Skeletal muscle tissue (tissue), 4 donors: Measurements from ENCODE around the gene NCOA5. TPM values are rescaled to one million over a fixed set of nuclear protein-coding genes. Genes with fewer than 3 reads are reported as not detected.

Experiments
- H3K27ac ChIP-seq: one replicate; pipeline ENCODE4 v1.7.0; 2013; ENCODE audit warnings: mild to moderate bottlenecking, low read depth, low read length, inconsistent platforms
- H3K27me3 ChIP-seq, 3 donors: one replicate each; pipeline ENCODE4 v1.7.0; 2013; ENCODE audit warnings: low read length in 3 of 3; ENCODE audit not compliant: control insufficient read depth in 3 of 3, insufficient read depth in 3 of 3
- H3K36me3 ChIP-seq, 3 donors: one replicate each; pipeline ENCODE4 v1.7.0; 2013; ENCODE audit warnings: low read length in 3 of 3; ENCODE audit not compliant: control insufficient read depth in 3 of 3, insufficient read depth in 3 of 3
- H3K4me1 ChIP-seq, 3 donors: one replicate each; pipeline ENCODE4 v1.7.0; 2013; ENCODE audit warnings: low read length in 3 of 3, mild to moderate bottlenecking in 3 of 3; ENCODE audit not compliant: control insufficient read depth in 3 of 3, insufficient read depth in 3 of 3
- H3K4me3 ChIP-seq, 3 donors: one replicate each; pipeline ENCODE4 v1.7.0; 2013; ENCODE audit warnings: low read length in 3 of 3
- H3K9ac ChIP-seq, 3 donors: one replicate each; pipeline ENCODE4 v1.7.0; 2013; ENCODE audit warnings: low read length in 3 of 3, mild to moderate bottlenecking in 3 of 3, moderate library complexity in 2 of 3, low read depth in 1 of 3
- H3K9me3 ChIP-seq, 3 donors: one replicate each; pipeline ENCODE4 v1.7.0; 2013; ENCODE audit warnings: low read length in 3 of 3; ENCODE audit not compliant: control insufficient read depth in 3 of 3
- total RNA-seq: library from RNA; depleted of rRNA; stranded (reverse); fragments of >200 nt; gene quantifications from one replicate; pipeline ENCODE4 v1.2.3, GENCODE V29; 2014
- donor health status: Osteomylitis.

NCOA5 gene
- total RNA-seq, 1 donor from 2014 or later: 10.4 TPM

GRCh38 chr20:46120136-46120535, 30.4 kb upstream of the NCOA5 start:
- no peak overlapping the region for H3K4me3 ChIP-seq
- no peaks in the 10 kb centered on the region for H3K9me3 ChIP-seq
- H3K4me1 ChIP-seq: peaks cover 11 to 27% (median 21%) of the 10 kb centered on the region in 3 donors
- H3K36me3 ChIP-seq: peaks cover 15 to 19% (median 16%) of the 10 kb centered on the region in 3 donors
- no peaks in the 10 kb centered on the region for H3K27me3 ChIP-seq
- H3K27ac ChIP-seq: no peak overlapping the region
- no peak overlapping the region for H3K9ac ChIP-seq

GRCh38 chr20:46119547-46119946, 29.8 kb upstream of the NCOA5 start:
- peaks cover 15 to 19% (median 15%) of the 10 kb centered on the region in 3 donors for H3K36me3 ChIP-seq
- H3K9ac ChIP-seq: no peak overlapping the region
- H3K27me3 ChIP-seq: no peaks in the 10 kb centered on the region
- H3K4me3 ChIP-seq: no peak overlapping the region
- H3K4me1 ChIP-seq: peaks cover 11 to 27% (median 21%) of the 10 kb centered on the region in 3 donors
- no peaks in the 10 kb centered on the region for H3K9me3 ChIP-seq
- H3K27ac ChIP-seq: no peak overlapping the region

GRCh38 chr20:46119028-46119546, 29.3 kb upstream of the NCOA5 start:
- Histone ChIP-seq H3K36me3 (peaks cover 13 to 16% (median 15%) of the 10 kb centered on the region in 3 donors), H3K9ac (peak overlapping the region in 1 of 3 donors; percentile 16), H3K4me3 (peak overlapping the region in 2 of 3 donors; percentile 31 to 82), H3K9me3 (no peaks in the 10 kb centered on the region), H3K4me1 (peaks cover 11 to 27% (median 21%) of the 10 kb centered on the region in 3 donors), H3K27ac (peak overlapping the region; percentile 83), H3K27me3 (no peaks in the 10 kb centered on the region)

GRCh38 chr20:46118481-46119020, 28.8 kb upstream of the NCOA5 start:
- Histone ChIP-seq H3K4me3 (peak overlapping the region; percentile 70 to 83 (median 82)), H3K9ac (peak overlapping the region; percentile 63 to 85 (median 74)), H3K4me1 (peaks cover 11 to 27% (median 21%) of the 10 kb centered on the region in 3 donors)

GRCh38 chr20:46117704-46118467, 28.1 kb upstream of the NCOA5 start, which contains the start of gene CD40:
CD40 (plus strand) TSS chr20:46118314; CDS start chr20:46118344, 30 bp downstream.
- Histone ChIP-seq H3K36me3 (peaks cover 4 to 6% (median 4%) of the 10 kb centered on the region in 3 donors), H3K9me3 (no peaks in the 10 kb centered on the region), H3K27ac (peak within 1 kb of the TSS; percentile 83), H3K27me3 (no peaks in the 10 kb centered on the region), H3K4me1 (peaks cover 11 to 27% (median 21%) of the 10 kb centered on the region in 3 donors), H3K9ac (peak within 1 kb of the TSS; percentile 63 to 85 (median 74)), H3K4me3 (peak within 1 kb of the TSS; percentile 70 to 83 (median 82))

More at GRCh38 chr20:46118481-46119020, 28.8 kb upstream of the NCOA5 start:
- no peaks in the 10 kb centered on the region for H3K27me3 ChIP-seq
- H3K36me3 ChIP-seq: peaks cover 10 to 12% (median 11%) of the 10 kb centered on the region in 3 donors
- H3K27ac ChIP-seq: peak overlapping the region; percentile 83
- H3K9me3 ChIP-seq: no peaks in the 10 kb centered on the region

- H3K27me3 ChIP-seq: peaks cover 0 to 4% (median 0%) of the 10 kb centered on the region in 3 donors
- peaks cover 6 to 16% (median 13%) of the 10 kb centered on the region in 3 donors for H3K4me1 ChIP-seq
- no peak overlapping the region for H3K9ac ChIP-seq
- H3K36me3 ChIP-seq: no peaks in the 10 kb centered on the region
- no peak overlapping the region for H3K27ac ChIP-seq
- H3K9me3 ChIP-seq: no peaks in the 10 kb centered on the region
- H3K4me3 ChIP-seq: no peak overlapping the region
These were observed 24.7 kb upstream of the NCOA5 start for GRCh38 chr20:46114449-46114848.

- H3K9ac ChIP-seq: no peak overlapping the region
- no peak overlapping the region for H3K27ac ChIP-seq
- H3K9me3 ChIP-seq: no peaks in the 10 kb centered on the region
These were observed 23.3 kb upstream of the NCOA5 start for GRCh38 chr20:46113113-46113470.

GRCh38 chr20:46112430-46113112, 22.8 kb upstream of the NCOA5 start:
- Histone ChIP-seq H3K9ac (no peak overlapping the region), H3K9me3 (no peaks in the 10 kb centered on the region), H3K4me3 (no peak overlapping the region), H3K36me3 (no peaks in the 10 kb centered on the region), H3K27ac (no peak overlapping the region), H3K27me3 (peaks cover 4 to 8% (median 5%) of the 10 kb centered on the region in 3 donors), H3K4me1 (peaks cover 2 to 7% (median 2%) of the 10 kb centered on the region in 3 donors)

More at GRCh38 chr20:46113113-46113470, 23.3 kb upstream of the NCOA5 start:
- Histone ChIP-seq H3K4me3 (no peak overlapping the region), H3K36me3 (no peaks in the 10 kb centered on the region), H3K4me1 (peaks cover 6 to 11% (median 6%) of the 10 kb centered on the region in 3 donors), H3K27me3 (peaks cover 4 to 8% (median 5%) of the 10 kb centered on the region in 3 donors)

GRCh38 chr20:46111836-46112212, 22.1 kb upstream of the NCOA5 start:
- Histone ChIP-seq H3K4me1 (peaks cover 0 to 4% (median 0%) of the 10 kb centered on the region in 3 donors), H3K27ac (no peak overlapping the region), H3K9me3 (no peaks in the 10 kb centered on the region)

More at GRCh38 chr20:46111836-46112212, 22.1 kb upstream of the NCOA5 start:
- H3K27me3 ChIP-seq: peaks cover 5 to 8% (median 6%) of the 10 kb centered on the region in 3 donors
- no peak overlapping the region for H3K9ac ChIP-seq
- no peaks in the 10 kb centered on the region for H3K36me3 ChIP-seq
- H3K4me3 ChIP-seq: no peak overlapping the region
